ENCODE results near the gene RPTOR. TPM values are rescaled to one million over a fixed set of nuclear protein-coding genes. Genes with fewer than 3 reads are reported as not detected.

Gene RPTOR
- polyA plus RNA-seq, 1 donor from 2014 or later, result 8.0 TPM

GRCh38 chr17:80800481-80801391 is 256.1 kb downstream of the RPTOR start:
- Histone ChIP-seq H3F3A (ENCODE audit: insufficient read depth, low read length, poor library complexity, severe bottlenecking) (no peaks in the 10 kb centered on the region), H3K36me3 (ENCODE audit: insufficient read depth, low read length) (no peaks in the 10 kb centered on the region), H3K4me3 (ENCODE audit: low read length) (no peak overlapping the region), H4K20me1 (ENCODE audit: insufficient read depth) (no peaks in the 10 kb centered on the region), H3K9me3 (ENCODE audit: low read length) (no peaks in the 10 kb centered on the region), H3K9me2 (ENCODE audit: insufficient read depth, low read length) (no peaks in the 10 kb centered on the region), H3K79me2 (replicated peaks; ENCODE audit: insufficient read depth, low read length) (no peaks in the 10 kb centered on the region), H3K27ac (ENCODE audit: low read length) (no peak overlapping the region), H3K27me3 (ENCODE audit: insufficient read depth, low read depth, low read length) (no peaks in the 10 kb centered on the region), H3K9ac (ENCODE audit: low read length) (no peak overlapping the region), H2AFZ (ENCODE audit: low read depth, low read length) (no peak overlapping the region), H3K4me2 (ENCODE audit: low read length) (no peak overlapping the region)
- TF ChIP-seq EP300 (conservative IDR thresholded peaks at IDR 0.05; ENCODE audit: poor library complexity, severe bottlenecking) (no peak), POLR2AphosphoS5 (IDR thresholded peaks at IDR 0.05) (no peak), MXI1 (conservative IDR thresholded peaks at IDR 0.05; ENCODE audit: poor library complexity, severe bottlenecking) (no peak), RAD21 (conservative IDR thresholded peaks at IDR 0.05) (no peak)
- TF ChIP-seq, protein P1, sequence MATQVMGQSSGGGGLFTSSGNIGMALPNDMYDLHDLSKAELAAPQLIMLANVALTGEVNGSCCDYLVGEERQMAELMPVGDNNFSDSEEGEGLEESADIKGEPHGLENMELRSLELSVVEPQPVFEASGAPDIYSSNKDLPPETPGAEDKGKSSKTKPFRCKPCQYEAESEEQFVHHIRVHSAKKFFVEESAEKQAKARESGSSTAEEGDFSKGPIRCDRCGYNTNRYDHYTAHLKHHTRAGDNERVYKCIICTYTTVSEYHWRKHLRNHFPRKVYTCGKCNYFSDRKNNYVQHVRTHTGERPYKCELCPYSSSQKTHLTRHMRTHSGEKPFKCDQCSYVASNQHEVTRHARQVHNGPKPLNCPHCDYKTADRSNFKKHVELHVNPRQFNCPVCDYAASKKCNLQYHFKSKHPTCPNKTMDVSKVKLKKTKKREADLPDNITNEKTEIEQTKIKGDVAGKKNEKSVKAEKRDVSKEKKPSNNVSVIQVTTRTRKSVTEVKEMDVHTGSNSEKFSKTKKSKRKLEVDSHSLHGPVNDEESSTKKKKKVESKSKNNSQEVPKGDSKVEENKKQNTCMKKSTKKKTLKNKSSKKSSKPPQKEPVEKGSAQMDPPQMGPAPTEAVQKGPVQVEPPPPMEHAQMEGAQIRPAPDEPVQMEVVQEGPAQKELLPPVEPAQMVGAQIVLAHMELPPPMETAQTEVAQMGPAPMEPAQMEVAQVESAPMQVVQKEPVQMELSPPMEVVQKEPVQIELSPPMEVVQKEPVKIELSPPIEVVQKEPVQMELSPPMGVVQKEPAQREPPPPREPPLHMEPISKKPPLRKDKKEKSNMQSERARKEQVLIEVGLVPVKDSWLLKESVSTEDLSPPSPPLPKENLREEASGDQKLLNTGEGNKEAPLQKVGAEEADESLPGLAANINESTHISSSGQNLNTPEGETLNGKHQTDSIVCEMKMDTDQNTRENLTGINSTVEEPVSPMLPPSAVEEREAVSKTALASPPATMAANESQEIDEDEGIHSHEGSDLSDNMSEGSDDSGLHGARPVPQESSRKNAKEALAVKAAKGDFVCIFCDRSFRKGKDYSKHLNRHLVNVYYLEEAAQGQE (IDR thresholded peaks at IDR 0.05; ENCODE audit: borderline replicate concordance), result no peak

GRCh38 chr17:80802626-80803450 is 258.2 kb downstream of the RPTOR start:
- no peaks in the 10 kb centered on the region for H3K27me3 ChIP-seq (ENCODE audit: insufficient read depth, low read depth, low read length)
- no peak overlapping the region for H3K4me2 ChIP-seq (ENCODE audit: low read length)
- TF ChIP-seq POLR2AphosphoS5 (IDR thresholded peaks at IDR 0.05), result no peak
- TF ChIP-seq EP300 (conservative IDR thresholded peaks at IDR 0.05; ENCODE audit: poor library complexity, severe bottlenecking), result no peak
- no peak for TF ChIP-seq RAD21 (conservative IDR thresholded peaks at IDR 0.05)
- TF ChIP-seq, protein P1 (IDR thresholded peaks at IDR 0.05; ENCODE audit: borderline replicate concordance), result no peak
- no peak for TF ChIP-seq EZH2 (IDR thresholded peaks at IDR 0.05; ENCODE audit: borderline replicate concordance, insufficient read depth, low read length, poor library complexity, severe bottlenecking)
- no peak for TF ChIP-seq CTCF (IDR thresholded peaks at IDR 0.05; ENCODE audit: poor library complexity, severe bottlenecking)
- TF ChIP-seq SMC3 (conservative IDR thresholded peaks at IDR 0.05; ENCODE audit: poor library complexity), result no peak
- TF ChIP-seq TAF1 (IDR thresholded peaks at IDR 0.05; ENCODE audit: low read depth), result no peak
- TF ChIP-seq MXI1 (conservative IDR thresholded peaks at IDR 0.05; ENCODE audit: poor library complexity, severe bottlenecking), result no peak
- no peaks in the 10 kb centered on the region for H3K79me2 ChIP-seq (replicated peaks; ENCODE audit: insufficient read depth, low read length)
- no peaks in the 10 kb centered on the region for H3K9me3 ChIP-seq (ENCODE audit: low read length)
- no peaks in the 10 kb centered on the region for H3K9me2 ChIP-seq (ENCODE audit: insufficient read depth, low read length)
- no peaks in the 10 kb centered on the region for H3K36me3 ChIP-seq (ENCODE audit: insufficient read depth, low read length)
- H3K4me3 ChIP-seq (ENCODE audit: low read length), result no peak overlapping the region
- H4K20me1 ChIP-seq (ENCODE audit: insufficient read depth), result no peaks in the 10 kb centered on the region
- no peak overlapping the region for H2AFZ ChIP-seq (ENCODE audit: low read depth, low read length)
- H3K27ac ChIP-seq (ENCODE audit: low read length), result no peak overlapping the region
- H3K9ac ChIP-seq (ENCODE audit: low read length), result no peak overlapping the region
- no peaks in the 10 kb centered on the region for H3F3A ChIP-seq (ENCODE audit: insufficient read depth, low read length, poor library complexity, severe bottlenecking)
